Prostate gland (tissue), 2 donors: Measurements from ENCODE around the gene GTPBP1. TPM values are rescaled to one million over a fixed set of nuclear protein-coding genes. Genes with fewer than 3 reads are reported as not detected.
A peak's percentile ranks its signal among the peaks of the same experiment; 100 is the strongest.

Experiments
- DNase-seq: peaks from one replicate; pipeline ENCODE4 v3.0.0-alpha.2; 2019; ENCODE audit warnings: low spot score
- H3K27ac ChIP-seq, 2 donors: fragments of 200-600 bp; sonication (generic); 2 replicates each; pipeline ENCODE4 v1.5.1; 2017 to 2019
- H3K27me3 ChIP-seq: fragments of 200-600 bp; sonication (generic); replicated peaks from 2 replicates; pipeline ENCODE4 v1.5.1; 2019; ENCODE audit not compliant: insufficient read depth
- H3K36me3 ChIP-seq, 2 donors: fragments of 200-600 bp; sonication (generic); 1 replicate in 1 of 2; 2 replicates in 1 of 2; pipeline versions ENCODE4 v1.5.1 to v1.8.1; 2017 to 2019
- H3K4me1 ChIP-seq: fragments of 200-600 bp; sonication (generic); replicated peaks from 2 replicates; pipeline ENCODE4 v1.5.1; 2019
- H3K4me3 ChIP-seq, 2 donors: fragments of 200-600 bp; sonication (generic); 2 replicates each; pipeline ENCODE4 v1.5.1; 2017 to 2019
- H3K9me3 ChIP-seq: fragments of 200-600 bp; sonication (generic); 2 replicates; pipeline ENCODE4 v1.5.1; 2017
- CTCF ChIP-seq, 4 experiments: fragments of 200-600 bp in 2 of 4; fragments of 450-650 bp in 2 of 4; sonication (generic) in 2 of 4; IDR thresholded peaks; 1 replicate in 3 of 4; 2 replicates in 1 of 4; pipeline ENCODE4 v1.5.1; 2016 to 2019; ENCODE audit warnings: antibody characterized with exemption in 4 of 4, mild to moderate bottlenecking in 2 of 4, moderate library complexity in 2 of 4
- POLR2A ChIP-seq: fragments of 450-650 bp; IDR thresholded peaks from one replicate; pipeline ENCODE4 v1.6.1; 2016; ENCODE audit warnings: antibody characterized with exemption, mild to moderate bottlenecking
- POLR2AphosphoS5 ChIP-seq: sonication (generic); formaldehyde crosslinking; IDR thresholded peaks from one replicate; pipeline ENCODE4 v1.6.1; 2017; ENCODE audit warnings: antibody characterized with exemption
- WGBS: methylation state at CpG from one replicate; pipeline ENCODE4 v1.1.5; 2018; 5-methylcytosine and 5-hydroxymethylcytosine counted together
- intact Hi-C: fragments of 100-400 bp; cut with DNase I; formaldehyde crosslinking; loops from one replicate; pipeline ENCODE4 v1.14.2; 2022
- total RNA-seq, 2 donors: library from RNA; depleted of rRNA; stranded (reverse); fragments of >200 nt; gene quantifications; one replicate each; pipeline ENCODE4 v1.1.0, GENCODE V29; 2016

The GTPBP1 gene
- total RNA-seq, 2 donors from 2014 or later, result 61.9 to 74.5 TPM

GRCh38 chr22:38766076-38766777 is 60.5 kb downstream of the GTPBP1 start:
- TF ChIP-seq POLR2AphosphoS5 (peak; percentile 70), CTCF (IDR thresholded peaks at IDR 0.05) (peak; percentile 31 to 75 (median 68)), POLR2A (no peak)
- no peaks in the 10 kb centered on the region for H3K9me3 ChIP-seq
- no peaks in the 10 kb centered on the region for H3K27me3 ChIP-seq
- H3K4me1 ChIP-seq, result no peaks in the 10 kb centered on the region
- 43% methylated on average over 14 of the region's 14 CpGs for WGBS
- no peak overlapping the region for H3K27ac ChIP-seq
- intact Hi-C loops, result loop anchor here (5.0 to 10.0 kb wide), 5 partner anchors 76 to 359 kb away; partner anchors contain the start of gene NPTXR
- DNase-seq, result peak; percentile 68
- H3K4me3 ChIP-seq, result no peak overlapping the region
- H3K36me3 ChIP-seq, result no peaks in the 10 kb centered on the region

GRCh38 chr22:38767313-38767712 is 61.6 kb downstream of the GTPBP1 start:
- H3K4me3 ChIP-seq, result no peak overlapping the region
- no peak for TF ChIP-seq CTCF (IDR thresholded peaks at IDR 0.05)
- TF ChIP-seq POLR2A, result no peak
- no peak for TF ChIP-seq POLR2AphosphoS5
- no peaks in the 10 kb centered on the region for H3K9me3 ChIP-seq
- H3K36me3 ChIP-seq, result no peaks in the 10 kb centered on the region
- intact Hi-C loops, result loop anchor here (5.0 to 10.0 kb wide), 5 partner anchors 75 to 357 kb away; partner anchors contain the start of gene NPTXR
- DNase-seq, result no peak
- no peaks in the 10 kb centered on the region for H3K27me3 ChIP-seq
- no peaks in the 10 kb centered on the region for H3K4me1 ChIP-seq
- WGBS, result 83% methylated on average over 9 of the region's 9 CpGs
- H3K27ac ChIP-seq, result no peak overlapping the region

- WGBS, result 90% methylated on average over 11 of the region's 11 CpGs
- DNase-seq, result no peak
- TF ChIP-seq POLR2A (no peak), CTCF (IDR thresholded peaks at IDR 0.05) (no peak), POLR2AphosphoS5 (no peak)
- intact Hi-C loops, result loop anchor here (5.0 to 10.0 kb wide), 5 partner anchors 74 to 357 kb away; partner anchors contain the start of gene NPTXR
- H3K27me3 ChIP-seq, result no peaks in the 10 kb centered on the region
- no peaks in the 10 kb centered on the region for H3K4me1 ChIP-seq
- no peaks in the 10 kb centered on the region for H3K9me3 ChIP-seq
- H3K4me3 ChIP-seq, result no peak overlapping the region
- no peaks in the 10 kb centered on the region for H3K36me3 ChIP-seq
- no peak overlapping the region for H3K27ac ChIP-seq
Measured at GRCh38 chr22:38768036-38768435, 62.3 kb downstream of the GTPBP1 start.

GRCh38 chr22:38770257-38770949 is 64.7 kb downstream of the GTPBP1 start:
- no peaks in the 10 kb centered on the region for H3K4me1 ChIP-seq
- intact Hi-C loops, result no loop called here
- no peaks in the 10 kb centered on the region for H3K9me3 ChIP-seq
- no peak overlapping the region for H3K27ac ChIP-seq
- H3K27me3 ChIP-seq, result no peaks in the 10 kb centered on the region
- DNase-seq, result no peak
- 93% methylated on average over 16 of the region's 16 CpGs for WGBS
- no peak for TF ChIP-seq CTCF (IDR thresholded peaks at IDR 0.05)
- no peaks in the 10 kb centered on the region for H3K36me3 ChIP-seq
- H3K4me3 ChIP-seq, result no peak overlapping the region

- no peaks in the 10 kb centered on the region for H3K9me3 ChIP-seq
- no peak overlapping the region for H3K27ac ChIP-seq
- H3K4me1 ChIP-seq, result no peaks in the 10 kb centered on the region
- no peak for DNase-seq
- H3K36me3 ChIP-seq, result no peaks in the 10 kb centered on the region
- no peak for TF ChIP-seq CTCF (IDR thresholded peaks at IDR 0.05)
- no peak for TF ChIP-seq POLR2AphosphoS5
- no peak for TF ChIP-seq POLR2A
- 88% methylated on average over 8 of the region's 8 CpGs for WGBS
- no peaks in the 10 kb centered on the region for H3K27me3 ChIP-seq
- intact Hi-C loops, result no loop called here
- no peak overlapping the region for H3K4me3 ChIP-seq
Measured at GRCh38 chr22:38772623-38772873, 66.8 kb downstream of the GTPBP1 start.
